AG04450 (cell line): ENCODE results near the gene FBXO21. TPM values are rescaled to one million over a fixed set of nuclear protein-coding genes. Genes with fewer than 3 reads are reported as not detected.

ENCODE experiments used
- CTCF ChIA-PET: fragments of 300-600, 350-600 bp; formaldehyde crosslinking; extraction: SDS; loops from one replicate; lab custom pipeline; 2022; ENCODE audit warnings: antibody characterized with exemption, inconsistent platforms; lab: Charles Lee
- POLR2A ChIA-PET: fragments of 350-600 bp; formaldehyde crosslinking; extraction: SDS; loops from one replicate; lab custom pipeline; 2021; ENCODE audit warnings: antibody characterized with exemption, inconsistent platforms; lab: Yijun Ruan, JAX
- DNase-seq: peaks from one replicate; pipeline ENCODE4 v3.0.0-alpha.2; 2011; ENCODE audit warnings: low read depth, low spot score
- H3K27ac ChIP-seq: one replicate; pipeline ENCODE4 v1.5.1; 2012; ENCODE audit warnings: low read depth, low read length, control low read depth
- H3K27me3 ChIP-seq: one replicate; pipeline ENCODE4 v1.6.0; 2012; ENCODE audit warnings: low read length; ENCODE audit not compliant: control insufficient read depth, insufficient read depth
- H3K4me3 ChIP-seq: 2 replicates; pipeline ENCODE4 v1.5.1; 2011; ENCODE audit warnings: mild to moderate bottlenecking, low read depth, low read length, control low read depth
- H3K9me3 ChIP-seq: 2 replicates; pipeline ENCODE4 v1.5.1; 2012; ENCODE audit warnings: low read length; ENCODE audit not compliant: control insufficient read depth, insufficient read depth
- CTCF ChIP-seq: IDR thresholded peaks from 2 replicates; pipeline ENCODE4 v1.5.1; 2011; ENCODE audit warnings: low read depth, low read length, control low read depth, inconsistent platforms
- polyA plus RNA-seq: library from polyadenylated mRNA; depleted of rRNA; stranded (reverse); fragments of >200 nt; gene quantifications from 2 replicates; pipeline ENCODE4 v1.2.3, GENCODE V29; 2011

FBXO21 gene
- polyA plus RNA-seq, 1 experiment = 38.9 TPM

- no peak for TF ChIP-seq CTCF
- CTCF ChIA-PET = no interaction called here
- Histone ChIP-seq H3K9me3 (no peaks in the 10 kb centered on the region), H3K27me3 (no peaks in the 10 kb centered on the region), H3K4me3 (no peak overlapping the region), H3K27ac (no peak overlapping the region)
- POLR2A ChIA-PET = no interaction called here
- no peak for DNase-seq
Observed at GRCh38 chr12:117125272-117125613, 65.0 kb downstream of the FBXO21 start.

- Histone ChIP-seq H3K4me3 (no peak overlapping the region), H3K27ac (no peak overlapping the region), H3K9me3 (no peaks in the 10 kb centered on the region), H3K27me3 (no peaks in the 10 kb centered on the region)
- CTCF ChIA-PET = no interaction called here
- POLR2A ChIA-PET = no interaction called here
- DNase-seq = no peak
- TF ChIP-seq CTCF = no peak
Observed at GRCh38 chr12:117124421-117125271, 65.6 kb downstream of the FBXO21 start.

GRCh38 chr12:117121441-117121840, 68.8 kb downstream of the FBXO21 start:
- Histone ChIP-seq H3K27ac (no peak overlapping the region), H3K4me3 (no peak overlapping the region), H3K27me3 (no peaks in the 10 kb centered on the region), H3K9me3 (no peaks in the 10 kb centered on the region)
- CTCF ChIA-PET = interaction anchor here (0.6 kb wide), 1 partner anchor 84 kb away, joined by 5 read pairs; no protein-coding TSS in a partner anchor
- no peak for DNase-seq
- TF ChIP-seq CTCF = no peak
- POLR2A ChIA-PET = no interaction called here

GRCh38 chr12:117120787-117121186, 69.5 kb downstream of the FBXO21 start:
- ChIA-PET POLR2A (no interaction called here), CTCF (interaction anchor here (0.6 to 0.7 kb wide), 2 partner anchors 22 to 94 kb away, joined by 4 to 6 read pairs; no protein-coding TSS in a partner anchor)
- TF ChIP-seq CTCF = no peak
- Histone ChIP-seq H3K27me3 (no peaks in the 10 kb centered on the region), H3K27ac (no peak overlapping the region), H3K4me3 (no peak overlapping the region), H3K9me3 (no peaks in the 10 kb centered on the region)
- no peak for DNase-seq

DNA sequence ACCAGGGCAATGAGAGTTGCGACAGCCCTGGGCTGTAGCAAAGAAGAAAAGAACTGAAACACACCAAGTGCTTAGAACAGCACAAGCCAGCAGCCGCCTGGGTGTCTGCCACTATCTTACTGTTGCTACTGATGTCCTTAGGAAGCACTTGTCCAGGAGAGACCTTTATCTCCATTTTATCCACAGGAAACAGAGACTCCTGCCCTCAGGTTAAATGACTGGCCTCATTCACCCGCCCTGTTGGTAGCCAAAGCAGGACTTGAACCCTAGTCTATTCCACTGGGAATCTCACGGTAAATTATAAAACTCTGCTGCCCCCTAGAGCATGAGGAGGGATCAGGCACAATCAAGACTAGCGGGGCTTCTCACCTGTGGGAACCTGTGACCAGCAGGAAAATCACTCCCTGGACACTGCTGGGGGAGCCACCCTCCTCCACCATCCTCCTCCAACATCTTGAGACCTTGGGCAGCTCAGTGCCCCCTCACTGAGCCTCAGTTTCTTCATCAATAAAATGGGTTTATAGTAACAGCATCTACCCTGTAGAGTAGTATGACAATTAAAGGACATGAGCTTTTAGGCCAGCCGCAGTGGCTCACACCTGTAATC, 70.6 kb downstream of the FBXO21 start:
- no peak overlapping the region for H3K27ac ChIP-seq
- DNase-seq = no peak
- H3K27me3 ChIP-seq = no peaks in the 10 kb centered on the region
- CTCF ChIA-PET = interaction anchor here (0.7 to 0.9 kb wide), 2 partner anchors 19 to 93 kb away, joined by 3 to 4 read pairs; no protein-coding TSS in a partner anchor
- H3K9me3 ChIP-seq = no peaks in the 10 kb centered on the region
- TF ChIP-seq CTCF = peak; percentile 41
- POLR2A ChIA-PET = no interaction called here
- no peak overlapping the region for H3K4me3 ChIP-seq
